Lower lobe of right lung (tissue), 2 donors: ENCODE data around the gene SPATA20. TPM values are rescaled to one million over a fixed set of nuclear protein-coding genes. Genes with fewer than 3 reads are reported as not detected.

Experiments
- ATAC-seq, 2 donors: fragments of 200-7000 bp; cut with Tn5 transposase; one replicate each; pipeline ENCODE4 v1.9.1; 2020 to 2022; ENCODE audit warnings: mild to moderate bottlenecking in 2 of 2, moderate library complexity in 2 of 2
- DNase-seq: peaks from one replicate; pipeline ENCODE4 v3.0.0-alpha.2; 2020
- H3K27ac ChIP-seq: fragments of 200-600 bp; one replicate; pipeline ENCODE4 v1.8.0; 2022
- H3K27me3 ChIP-seq: fragments of 200-600 bp; one replicate; pipeline ENCODE4 v1.8.0; 2022; ENCODE audit warnings: low read depth
- H3K36me3 ChIP-seq: fragments of 200-600 bp; one replicate; pipeline ENCODE4 v1.8.0; 2022; ENCODE audit warnings: mild to moderate bottlenecking
- H3K4me1 ChIP-seq: fragments of 200-600 bp; one replicate; pipeline ENCODE4 v1.8.0; 2022
- H3K4me3 ChIP-seq: fragments of 200-600 bp; one replicate; pipeline ENCODE4 v1.8.0; 2022; ENCODE audit warnings: mild to moderate bottlenecking
- H3K9me3 ChIP-seq: fragments of 200-600 bp; one replicate; pipeline ENCODE4 v1.8.0; 2022
- intact Hi-C: fragments of 100-400 bp; cut with DNase I; formaldehyde crosslinking; loops from one replicate; pipeline ENCODE4 v1.11.0; 2022
- total RNA-seq: library from RNA; stranded (reverse); fragmentation: NEBNext Ultra II Directional; extraction: Animal tissue kit (Norgen Biotek cat#: 25700); gene quantifications from one replicate; pipeline ENCODE4 v1.2.1, GENCODE V29; 2021
- TF ChIP-seq, protein P1 (sequence below): fragments of 200-600 bp; IDR thresholded peaks from one replicate; pipeline ENCODE4 v1.8.0; 2022; ENCODE audit warnings: antibody characterized with exemption, mild to moderate bottlenecking
- donor health status: DM: no; HTN: yes; CAD: no; lungs with severe emphysema.

Gene SPATA20
- total RNA-seq, 1 donor from 2014 or later = 29.7 TPM

DNA sequence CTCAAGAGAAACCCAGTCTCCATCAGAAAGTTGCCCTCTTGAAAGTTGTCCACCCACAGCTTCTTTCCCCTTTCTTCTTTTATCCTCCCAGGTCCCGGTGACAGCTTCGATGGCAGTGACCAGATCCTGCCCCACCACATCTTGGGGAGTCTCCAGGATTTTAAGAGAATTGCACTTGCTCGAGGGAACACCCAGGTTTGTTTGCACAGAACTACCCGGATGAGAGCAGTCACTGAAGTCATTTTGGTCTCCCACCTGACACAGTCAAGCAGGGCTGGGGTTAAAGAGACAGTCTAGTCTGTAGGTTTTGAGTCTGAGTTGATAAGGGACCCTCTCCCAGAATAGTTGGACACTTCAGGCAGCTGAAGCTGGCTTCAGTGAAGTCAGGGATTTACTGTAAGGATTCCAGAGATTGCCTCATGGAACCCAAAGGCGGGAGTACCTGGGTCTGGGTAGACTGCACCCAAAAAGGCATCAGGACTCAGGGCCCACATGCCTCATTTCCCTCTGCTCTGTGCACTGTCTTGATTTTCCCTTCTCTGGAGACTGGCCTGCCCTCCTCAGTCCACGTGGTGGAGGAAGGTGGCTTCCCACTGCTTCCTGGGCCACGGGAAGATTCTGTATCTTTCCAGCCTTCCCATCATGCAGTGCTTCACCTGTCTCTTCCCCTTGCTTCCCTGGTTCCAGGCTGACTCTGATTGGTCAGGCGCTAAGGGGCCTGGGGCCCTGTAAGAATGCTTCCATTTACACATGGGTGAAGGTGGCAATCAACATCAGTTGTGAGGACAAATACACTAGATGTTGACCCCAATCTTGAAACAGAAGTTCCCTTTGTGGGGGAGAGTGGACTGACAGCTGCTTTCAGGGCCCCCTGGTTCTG is 29.2 kb upstream of the SPATA20 start:
- Histone ChIP-seq H3K9me3 (no peaks in the 10 kb centered on the region), H3K27me3 (no peaks in the 10 kb centered on the region), H3K4me3 (no peak overlapping the region), H3K27ac (no peak overlapping the region), H3K4me1 (no peaks in the 10 kb centered on the region), H3K36me3 (no peaks in the 10 kb centered on the region)
- intact Hi-C loops = no loop called here
- TF ChIP-seq, protein P1, sequence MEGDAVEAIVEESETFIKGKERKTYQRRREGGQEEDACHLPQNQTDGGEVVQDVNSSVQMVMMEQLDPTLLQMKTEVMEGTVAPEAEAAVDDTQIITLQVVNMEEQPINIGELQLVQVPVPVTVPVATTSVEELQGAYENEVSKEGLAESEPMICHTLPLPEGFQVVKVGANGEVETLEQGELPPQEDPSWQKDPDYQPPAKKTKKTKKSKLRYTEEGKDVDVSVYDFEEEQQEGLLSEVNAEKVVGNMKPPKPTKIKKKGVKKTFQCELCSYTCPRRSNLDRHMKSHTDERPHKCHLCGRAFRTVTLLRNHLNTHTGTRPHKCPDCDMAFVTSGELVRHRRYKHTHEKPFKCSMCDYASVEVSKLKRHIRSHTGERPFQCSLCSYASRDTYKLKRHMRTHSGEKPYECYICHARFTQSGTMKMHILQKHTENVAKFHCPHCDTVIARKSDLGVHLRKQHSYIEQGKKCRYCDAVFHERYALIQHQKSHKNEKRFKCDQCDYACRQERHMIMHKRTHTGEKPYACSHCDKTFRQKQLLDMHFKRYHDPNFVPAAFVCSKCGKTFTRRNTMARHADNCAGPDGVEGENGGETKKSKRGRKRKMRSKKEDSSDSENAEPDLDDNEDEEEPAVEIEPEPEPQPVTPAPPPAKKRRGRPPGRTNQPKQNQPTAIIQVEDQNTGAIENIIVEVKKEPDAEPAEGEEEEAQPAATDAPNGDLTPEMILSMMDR = no peak
- ATAC-seq (no peak), DNase-seq (no peak)

DNA sequence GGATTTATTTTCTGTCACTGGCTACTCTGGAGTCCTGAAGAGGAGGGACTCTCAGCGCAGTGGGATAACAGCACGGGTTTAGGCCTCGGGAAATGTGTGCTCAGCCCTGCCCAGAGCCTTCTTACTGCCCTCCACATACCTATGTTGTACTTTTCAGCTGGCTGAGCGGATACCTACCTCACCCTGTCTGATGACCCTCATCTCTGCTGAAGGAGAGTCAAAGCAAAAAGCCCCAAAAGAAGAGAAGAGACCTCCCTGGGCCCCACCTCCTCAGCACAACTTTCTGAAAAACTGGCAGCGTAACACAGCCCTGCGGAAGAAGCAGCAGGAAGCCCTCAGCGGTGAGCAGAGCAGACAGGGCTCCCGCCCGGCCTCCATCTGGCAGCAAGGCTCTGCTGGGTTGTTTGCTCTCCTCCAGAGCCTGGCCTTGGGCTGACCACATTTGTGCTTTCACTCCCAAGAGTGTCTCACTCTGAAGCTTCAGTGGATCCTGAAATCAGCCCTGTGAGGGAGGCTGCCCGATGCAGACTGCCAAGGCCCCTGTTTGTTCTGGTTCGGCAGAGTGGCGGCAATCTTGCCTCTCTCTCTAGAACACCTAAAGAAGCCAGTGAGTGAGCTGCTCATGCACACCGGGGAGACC is 28.5 kb upstream of the SPATA20 start:
- no peaks in the 10 kb centered on the region for H3K36me3 ChIP-seq
- H3K27ac ChIP-seq = no peak overlapping the region
- no peaks in the 10 kb centered on the region for H3K4me1 ChIP-seq
- no peaks in the 10 kb centered on the region for H3K9me3 ChIP-seq
- no peak overlapping the region for H3K4me3 ChIP-seq
- H3K27me3 ChIP-seq = no peaks in the 10 kb centered on the region
- intact Hi-C loops = no loop called here
- DNase-seq (no peak), ATAC-seq (no peak)
- TF ChIP-seq, protein P1 = no peak

DNA sequence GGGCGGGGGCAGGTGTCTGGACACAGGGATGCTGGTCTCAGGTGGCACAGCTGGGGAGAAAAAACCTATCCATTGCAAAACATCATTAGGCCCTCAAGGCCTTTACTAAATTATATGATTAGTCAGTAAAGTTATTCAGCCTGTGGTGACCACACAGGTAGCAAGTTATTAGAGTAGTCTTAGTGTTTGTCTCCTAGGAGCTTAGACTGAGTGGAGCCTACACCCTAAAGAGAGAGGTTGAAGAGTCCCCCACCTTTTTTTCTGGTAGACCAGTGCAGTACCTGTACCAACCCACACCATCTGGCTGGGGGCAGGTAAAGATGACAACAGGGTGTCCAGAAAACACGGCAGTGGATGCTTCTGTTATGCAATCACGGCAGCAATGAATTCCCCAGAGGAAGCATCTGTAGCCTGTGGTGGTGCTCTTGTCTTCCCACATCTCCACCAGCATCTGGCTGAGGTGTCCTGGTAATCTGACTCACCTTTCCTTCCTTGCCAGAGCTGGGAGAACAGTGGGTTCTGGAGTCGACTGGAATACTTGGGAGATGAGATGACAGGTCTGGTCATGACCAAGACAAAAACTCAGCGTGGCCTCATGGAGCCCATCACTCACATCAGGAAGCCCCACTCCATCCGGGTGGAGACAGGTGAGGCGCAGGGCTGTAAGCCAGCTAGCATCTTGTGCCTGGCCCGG is 27.7 kb upstream of the SPATA20 start:
- TF ChIP-seq, protein P1 = no peak
- ATAC-seq (no peak), DNase-seq (no peak)
- Histone ChIP-seq H3K36me3 (no peaks in the 10 kb centered on the region), H3K9me3 (no peaks in the 10 kb centered on the region), H3K4me3 (no peak overlapping the region), H3K4me1 (no peaks in the 10 kb centered on the region), H3K27ac (no peak overlapping the region), H3K27me3 (no peaks in the 10 kb centered on the region)
- intact Hi-C loops = no loop called here

DNA sequence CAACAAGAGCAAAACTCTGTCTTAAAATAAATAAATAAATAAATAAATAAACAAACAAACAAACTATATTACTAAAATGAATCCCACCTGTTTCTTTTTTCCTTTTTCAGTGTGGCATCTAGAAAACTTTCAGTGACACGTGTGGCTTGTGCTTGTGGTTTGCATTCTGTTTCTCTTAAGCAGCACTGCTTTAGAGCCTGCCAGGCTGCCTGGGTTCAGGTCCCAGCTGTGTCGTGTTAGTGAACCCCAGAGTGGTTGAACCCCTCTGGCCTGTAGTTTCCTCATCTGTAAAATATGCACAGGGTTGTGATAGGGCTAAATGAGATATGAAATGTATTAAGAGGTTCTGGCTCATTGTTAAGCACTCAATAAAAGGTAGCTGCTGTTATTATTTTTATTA is 26.5 kb upstream of the SPATA20 start:
- Histone ChIP-seq H3K4me1 (no peaks in the 10 kb centered on the region), H3K27ac (no peak overlapping the region), H3K27me3 (no peaks in the 10 kb centered on the region), H3K4me3 (no peak overlapping the region), H3K36me3 (no peaks in the 10 kb centered on the region), H3K9me3 (no peaks in the 10 kb centered on the region)
- DNase-seq = no peak
- no peak for ATAC-seq
- TF ChIP-seq, protein P1 = no peak
- intact Hi-C loops = no loop called here

DNA sequence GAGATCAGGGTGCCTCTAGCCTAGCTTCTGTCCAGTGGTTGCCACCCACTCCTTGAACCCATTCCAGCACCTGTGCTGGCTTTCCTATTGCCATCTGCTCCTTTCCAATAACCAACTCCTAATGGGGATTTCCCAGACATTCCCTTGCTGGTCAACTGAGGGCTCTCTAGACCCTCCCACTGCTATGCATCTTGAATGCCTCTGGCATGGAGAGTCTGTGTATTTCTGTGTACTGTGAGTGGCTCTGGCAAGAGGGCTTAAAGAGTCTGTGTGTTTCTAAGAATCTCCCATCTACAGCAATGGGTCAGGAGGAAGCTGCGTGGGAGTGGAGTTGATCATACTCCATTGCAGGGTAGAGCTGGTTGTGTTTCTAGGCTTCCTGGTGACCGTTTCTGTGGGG is 25.5 kb upstream of the SPATA20 start:
- no peaks in the 10 kb centered on the region for H3K36me3 ChIP-seq
- no peaks in the 10 kb centered on the region for H3K4me1 ChIP-seq
- ATAC-seq (no peak), DNase-seq (no peak)
- intact Hi-C loops = no loop called here
- TF ChIP-seq, protein P1 = no peak
- no peak overlapping the region for H3K27ac ChIP-seq
- no peaks in the 10 kb centered on the region for H3K9me3 ChIP-seq
- no peak overlapping the region for H3K4me3 ChIP-seq
- no peaks in the 10 kb centered on the region for H3K27me3 ChIP-seq
